Germinal center (tissue), 1 donor: ENCODE measurements around the gene PPP1R27.

Experiments
- DNase-seq: peaks from one replicate; pipeline ENCODE4 v3.0.0; 2012; ENCODE audit warnings: mixed read lengths, low spot score

The PPP1R27 gene, protein sequence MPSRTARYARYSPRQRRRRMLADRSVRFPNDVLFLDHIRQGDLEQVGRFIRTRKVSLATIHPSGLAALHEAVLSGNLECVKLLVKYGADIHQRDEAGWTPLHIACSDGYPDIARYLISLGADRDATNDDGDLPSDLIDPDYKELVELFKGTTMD

DNA sequence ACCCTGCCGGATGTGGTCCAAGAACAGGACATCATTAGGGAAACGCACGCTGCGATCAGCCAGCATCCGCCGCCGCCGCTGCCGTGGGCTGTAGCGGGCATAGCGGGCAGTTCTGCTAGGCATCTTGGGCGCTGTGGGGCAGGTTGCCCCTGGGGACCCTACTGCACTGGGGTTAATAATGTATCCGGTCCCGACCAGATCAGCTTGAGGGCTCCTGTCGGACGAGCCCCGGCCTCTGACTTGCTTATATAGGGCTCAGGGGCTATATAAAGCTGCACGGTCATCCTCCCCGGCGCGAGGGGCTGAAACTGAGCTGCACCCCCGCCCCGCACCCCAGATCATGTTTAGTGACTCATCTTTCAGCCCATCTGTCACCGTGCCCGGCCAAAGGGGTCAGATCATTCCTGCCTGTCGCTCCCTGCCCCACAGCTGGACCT lies at the start of gene PPP1R27:
TSS of gene PPP1R27 (minus strand) at position 220 of the 437 bp plus-strand sequence. CDS start at position 123, 97 bp downstream.
- no peak for DNase-seq

DNA sequence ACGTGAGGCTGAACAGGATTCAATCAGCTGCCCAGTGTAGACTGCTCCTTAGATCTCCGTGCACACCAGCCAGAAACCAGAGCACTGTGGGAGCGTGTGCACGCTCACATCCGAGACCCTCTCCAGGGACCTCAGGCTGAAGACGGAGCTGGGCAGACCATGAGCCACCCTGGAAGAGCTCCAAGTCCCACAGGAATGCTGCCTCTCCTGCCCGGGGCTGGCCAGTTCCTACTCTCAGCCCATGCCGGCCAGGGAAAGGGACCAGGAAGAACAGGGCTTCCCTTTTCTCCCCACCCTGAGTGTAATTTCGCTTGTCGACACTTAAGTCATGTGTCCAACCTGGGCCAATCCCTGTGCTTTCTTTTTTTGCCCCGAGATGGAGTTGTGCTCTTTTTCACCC lies 49.7 kb upstream of the PPP1R27 start:
- DNase-seq: no peak

DNA sequence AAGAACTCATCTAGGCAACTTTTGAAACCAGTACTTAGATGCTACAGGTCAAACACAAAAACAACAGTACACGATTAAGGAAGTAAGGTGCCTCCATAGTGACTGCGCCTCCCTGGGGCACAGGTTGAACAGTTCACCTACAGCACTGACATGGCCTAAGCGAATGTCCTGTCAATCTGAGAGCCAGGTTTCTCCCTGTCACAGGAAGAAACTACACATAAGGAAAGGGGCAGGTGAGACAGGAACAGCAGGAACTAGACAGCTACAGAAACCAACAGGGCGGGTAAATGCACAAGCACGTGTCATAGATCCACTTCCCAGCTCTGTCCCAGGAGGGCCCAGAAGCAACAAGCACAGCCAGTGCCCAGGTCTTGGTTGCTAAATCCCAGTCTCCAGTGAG lies 44.3 kb upstream of the PPP1R27 start:
- no peak for DNase-seq

DNA sequence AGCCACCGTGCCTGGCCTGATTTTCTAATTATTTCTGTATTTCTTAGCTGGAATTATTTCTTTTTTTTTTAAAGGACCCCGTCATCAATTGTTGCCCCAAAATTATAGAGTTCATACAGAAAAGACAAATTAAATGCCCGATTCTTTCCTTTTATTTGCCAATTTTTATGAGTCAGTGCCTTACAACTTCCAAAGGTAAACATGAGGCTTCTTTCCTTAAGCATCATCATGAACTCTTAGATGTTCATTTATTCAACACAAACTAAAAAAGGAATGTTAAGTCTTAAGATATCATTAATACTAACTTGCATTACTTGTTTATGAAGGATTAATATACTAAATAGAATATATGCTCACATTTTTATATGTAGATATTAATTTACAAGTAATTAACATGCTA lies 43.4 kb upstream of the PPP1R27 start:
- no peak for DNase-seq

DNA sequence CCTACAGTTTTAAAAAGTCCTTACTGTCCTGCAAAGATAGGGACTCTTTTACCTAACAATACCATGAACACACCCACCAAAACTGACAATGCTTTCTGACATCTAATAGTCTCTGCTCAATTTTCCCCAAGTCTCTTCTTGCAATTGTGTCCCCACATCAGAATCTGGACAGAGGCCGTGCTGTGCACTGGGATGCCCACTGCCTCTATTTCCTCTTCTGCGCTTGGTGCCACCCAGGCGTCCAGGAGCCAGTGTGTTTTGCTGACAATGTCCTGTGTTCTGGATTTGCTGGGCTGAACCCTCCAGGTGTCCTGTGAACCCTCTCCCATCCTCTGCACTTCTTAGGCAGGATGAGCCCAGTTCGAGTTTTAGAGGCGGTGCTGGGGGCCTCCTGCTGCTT lies 42.7 kb upstream of the PPP1R27 start:
- DNase-seq: no peak

DNA sequence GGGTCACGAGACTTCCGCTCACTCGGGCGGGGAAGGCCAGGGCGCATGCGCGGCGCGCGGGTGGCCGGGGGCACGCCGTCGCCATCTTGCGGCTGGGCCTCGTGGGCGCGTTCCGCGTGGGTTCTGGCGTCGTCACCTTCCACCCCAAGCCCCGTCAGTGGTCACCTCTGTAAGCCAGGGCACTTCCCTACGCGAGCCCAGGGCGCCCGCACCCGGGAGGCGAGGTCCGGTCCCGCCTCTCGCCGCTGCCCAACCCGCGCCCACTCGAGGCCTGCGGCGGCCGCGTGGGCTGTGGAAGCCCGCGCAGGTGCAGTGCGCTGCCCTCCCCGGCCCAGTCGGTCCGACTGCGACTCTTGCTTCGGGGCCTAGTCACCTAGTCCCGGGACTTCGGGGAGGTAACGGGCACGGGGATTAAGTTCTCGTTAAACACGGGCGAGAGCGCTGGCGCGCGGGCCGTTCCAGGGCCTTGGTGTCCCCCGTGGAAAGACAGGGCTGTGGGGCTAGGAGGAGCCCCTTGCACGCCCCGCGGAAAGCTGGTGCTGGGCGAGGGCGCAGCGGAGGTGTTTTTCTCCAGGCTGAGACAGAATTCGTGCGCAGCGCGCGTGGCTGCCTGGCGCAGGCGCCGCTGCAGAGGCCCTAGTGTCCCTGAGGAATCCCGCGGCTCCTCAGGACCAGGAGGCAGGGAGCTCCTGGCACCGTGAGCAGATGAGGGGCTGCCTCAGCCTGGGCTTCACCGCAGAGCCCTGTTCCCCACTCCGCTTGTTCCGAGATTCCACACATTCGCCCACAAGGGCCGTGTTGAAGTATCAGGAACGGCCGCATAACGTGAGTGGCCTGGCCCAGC lies 36.8 kb upstream of the PPP1R27 start:
- peak; percentile 96 for DNase-seq

DNA sequence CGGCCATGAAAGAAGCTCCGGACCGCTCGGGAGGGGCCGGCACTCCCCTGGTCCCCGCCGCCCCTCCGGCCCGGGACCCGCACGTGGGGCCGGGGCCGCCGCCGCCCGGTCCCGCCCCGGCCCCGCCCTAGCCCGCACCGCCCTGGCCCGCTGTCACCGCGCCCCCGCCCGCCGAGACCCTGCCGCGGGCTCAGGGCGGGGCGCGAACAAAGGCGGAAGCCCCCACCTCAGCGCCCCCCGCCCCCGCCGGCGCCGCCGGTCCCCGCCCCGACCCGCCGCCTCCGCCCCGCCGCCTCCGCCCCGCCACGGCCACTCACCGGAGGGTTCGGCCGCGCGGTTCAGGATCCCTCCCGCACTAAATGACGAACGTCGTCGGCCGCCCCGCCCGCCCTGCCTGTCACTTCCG lies 36.1 kb upstream of the PPP1R27 start, which contains the start of gene ARHGDIA:
TSS of gene ARHGDIA (minus strand) at position 357 of the 406 bp plus-strand sequence. CDS start 1,407 bp downstream, outside the sequence.
- DNase-seq: no peak

DNA sequence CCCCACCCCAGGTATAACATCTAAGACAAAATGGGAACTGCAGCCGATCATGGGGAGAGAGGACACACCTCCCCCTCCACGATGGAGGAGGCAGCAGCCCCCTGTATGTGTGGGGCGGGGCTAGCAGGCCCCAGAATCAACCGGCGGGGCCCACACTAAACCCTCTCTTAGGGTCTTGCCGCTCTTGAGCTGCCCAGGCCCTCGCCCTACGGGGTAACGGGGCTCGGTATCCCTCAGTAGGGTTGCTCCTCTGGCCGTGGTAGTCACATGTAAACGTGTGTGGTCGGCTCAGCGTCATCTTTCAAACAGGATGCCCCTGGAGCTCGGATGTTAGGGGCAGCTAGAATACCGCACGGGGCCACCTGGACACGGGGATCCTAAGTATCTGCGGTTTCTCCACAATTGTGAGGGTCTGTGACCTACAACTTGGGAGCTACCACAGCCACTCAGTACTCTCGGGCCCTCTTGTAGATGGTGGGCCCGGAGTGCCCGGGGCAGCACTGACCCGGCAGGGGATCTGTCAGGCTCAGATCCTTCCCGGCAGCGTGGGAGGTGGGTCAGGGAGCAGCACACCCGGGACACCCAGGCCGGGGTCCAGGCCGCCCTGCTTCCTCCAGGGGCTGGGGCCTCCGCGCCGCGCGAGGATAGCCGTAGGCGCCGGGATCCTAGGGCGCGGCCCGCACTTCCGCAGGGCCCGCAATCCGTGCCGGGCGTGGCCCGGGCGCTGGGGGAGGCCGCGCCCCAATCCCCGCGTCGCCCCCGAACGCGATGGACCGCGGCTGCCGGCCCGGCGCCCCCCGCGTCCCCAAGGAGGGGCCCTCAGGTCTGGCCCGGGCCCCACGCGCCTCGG lies 35.5 kb upstream of the PPP1R27 start:
- peak; percentile 55 for DNase-seq

DNA sequence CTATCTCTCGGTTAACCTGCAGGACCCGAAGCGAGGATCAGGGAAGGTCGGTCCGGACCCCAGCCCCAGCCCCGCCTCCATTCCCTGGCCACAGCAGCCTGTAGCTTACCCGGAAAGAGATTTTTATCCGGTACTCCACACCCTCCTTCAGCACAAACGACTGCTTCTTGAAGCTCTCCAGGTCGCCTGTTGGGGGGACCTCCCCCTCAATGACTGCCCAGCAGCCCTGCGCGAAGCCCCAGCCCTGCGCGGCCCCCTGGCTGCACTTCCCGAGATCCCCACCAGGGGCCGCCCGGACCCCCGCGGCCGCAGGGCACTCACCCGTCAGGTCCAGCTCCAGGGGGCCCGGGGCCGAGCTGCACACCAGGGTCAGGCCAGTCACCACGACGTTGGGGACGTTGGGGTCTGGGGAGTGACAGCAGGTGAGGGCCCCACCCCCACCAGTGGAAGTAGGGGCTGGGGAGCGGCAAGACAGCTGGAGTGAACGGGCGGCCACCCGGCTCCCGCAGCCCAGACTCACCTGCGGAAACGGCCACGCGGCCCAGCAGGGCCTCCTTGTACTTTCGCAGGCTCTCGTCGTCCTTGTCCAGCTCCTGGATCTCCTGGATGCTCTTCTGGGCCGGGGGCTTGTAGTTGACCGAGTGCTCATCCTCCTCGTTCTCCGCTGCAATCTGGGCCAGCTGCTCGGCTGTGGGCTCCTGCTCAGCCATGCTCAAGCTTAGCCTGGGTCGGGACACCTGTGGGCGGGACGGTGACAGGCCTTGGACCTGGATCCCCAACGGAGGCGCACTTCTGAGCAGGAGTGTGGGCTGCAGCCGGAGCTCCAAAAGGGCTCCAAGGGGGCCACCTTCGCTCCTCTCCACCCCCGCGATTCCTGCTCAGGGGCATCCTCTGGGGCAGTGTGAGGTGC lies 34.6 kb upstream of the PPP1R27 start:
- peak; percentile 76 for DNase-seq

DNA sequence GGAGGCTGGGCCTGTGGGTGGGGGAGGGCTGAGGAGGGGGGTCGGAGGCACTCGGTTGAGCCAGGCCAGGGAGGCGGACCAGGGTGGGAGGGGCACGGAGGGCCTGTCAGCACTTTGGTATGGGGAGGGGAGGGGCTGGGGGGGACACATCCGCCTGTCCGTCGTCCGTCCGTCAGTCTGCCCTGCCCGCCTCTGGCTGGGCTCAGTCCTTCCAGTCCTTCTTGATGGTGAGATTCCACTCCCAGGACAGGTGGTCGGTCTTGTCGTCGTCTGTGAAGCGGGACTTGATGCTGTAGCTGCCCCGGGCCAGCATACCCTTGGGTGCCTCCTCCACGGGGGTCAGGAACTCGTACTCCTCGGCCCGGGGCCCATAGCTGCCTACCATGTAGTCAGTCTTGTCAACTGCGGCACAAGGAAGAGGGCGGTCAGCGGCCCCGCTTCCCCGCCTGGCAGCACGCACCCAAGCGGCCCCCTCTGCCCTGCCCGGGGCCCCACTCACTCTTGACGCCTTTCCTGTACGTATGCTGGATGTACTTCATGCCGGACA lies 33.9 kb upstream of the PPP1R27 start:
- no peak for DNase-seq

DNA sequence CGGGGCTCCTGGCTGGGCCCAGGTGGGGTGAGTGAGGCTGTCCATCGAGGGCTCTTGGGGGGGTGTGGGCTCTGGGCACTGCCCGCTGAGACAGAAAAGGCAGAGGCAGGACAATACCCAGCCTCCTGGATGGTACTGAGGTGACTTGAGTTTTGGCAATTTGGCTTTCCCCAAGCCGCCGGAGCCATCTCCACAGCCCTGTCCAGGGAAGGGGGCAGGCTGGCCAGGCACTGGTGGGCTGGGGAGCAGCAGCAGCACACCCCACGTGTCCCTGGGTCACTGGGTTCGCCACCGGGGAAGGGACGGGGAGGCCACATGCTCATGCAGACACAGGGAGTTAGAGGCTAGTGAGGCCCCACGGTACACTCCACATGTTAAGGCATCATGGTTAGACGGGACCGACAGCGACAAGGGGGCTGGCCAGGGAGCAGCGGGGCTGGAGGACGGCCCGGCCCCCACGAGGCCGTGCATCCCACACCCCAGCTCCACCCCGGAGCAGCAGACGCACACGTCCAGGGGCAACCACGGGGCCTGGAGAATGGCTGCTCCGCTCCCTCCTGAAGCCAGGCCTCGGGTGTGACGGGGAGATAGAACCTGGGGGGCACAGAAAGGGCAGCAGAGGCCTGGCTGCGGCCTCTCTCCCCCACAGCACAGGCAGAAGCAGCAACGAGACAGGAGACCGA lies 33.3 kb upstream of the PPP1R27 start:
- no peak for DNase-seq

DNA sequence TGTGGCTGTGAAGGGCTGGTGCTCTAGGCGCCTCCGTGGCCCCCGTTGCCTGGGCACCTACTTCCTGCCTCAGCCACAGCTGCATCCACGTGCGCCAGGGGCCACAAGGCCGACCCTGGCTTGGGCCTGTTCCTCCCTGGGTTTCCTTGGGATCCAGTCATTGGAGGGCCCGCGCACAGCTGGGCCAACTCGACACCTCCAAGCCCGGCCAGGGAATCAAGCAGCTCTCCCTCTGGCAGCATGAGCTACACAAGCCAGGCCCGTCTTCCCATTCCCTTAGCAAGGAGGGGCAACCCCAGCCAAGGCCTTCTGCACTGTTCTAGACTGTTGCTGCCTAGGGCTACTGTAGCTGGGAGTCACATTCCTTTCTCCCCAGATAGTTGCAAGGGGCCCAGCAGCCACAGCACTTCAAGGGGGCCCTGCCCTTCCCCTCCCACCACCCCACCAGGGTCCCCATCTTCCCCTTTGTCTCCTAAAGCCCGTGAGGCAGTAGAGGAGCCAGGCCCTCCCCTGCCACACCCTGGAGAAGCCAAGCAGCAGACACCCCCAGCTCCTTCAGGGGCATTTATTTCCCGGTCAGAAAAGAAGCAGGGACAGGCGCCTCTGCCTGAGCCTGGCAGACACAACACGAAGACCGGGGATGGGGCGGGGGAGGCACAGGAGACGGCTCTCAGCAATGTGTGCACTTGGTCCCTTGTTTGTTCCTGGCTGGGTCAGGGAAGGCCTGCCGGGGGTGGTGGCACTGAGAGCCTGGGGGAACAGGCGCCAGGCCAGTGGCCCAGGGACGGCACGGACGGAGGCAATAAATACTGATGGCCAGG lies 32.5 kb upstream of the PPP1R27 start:
- DNase-seq: no peak

DNA sequence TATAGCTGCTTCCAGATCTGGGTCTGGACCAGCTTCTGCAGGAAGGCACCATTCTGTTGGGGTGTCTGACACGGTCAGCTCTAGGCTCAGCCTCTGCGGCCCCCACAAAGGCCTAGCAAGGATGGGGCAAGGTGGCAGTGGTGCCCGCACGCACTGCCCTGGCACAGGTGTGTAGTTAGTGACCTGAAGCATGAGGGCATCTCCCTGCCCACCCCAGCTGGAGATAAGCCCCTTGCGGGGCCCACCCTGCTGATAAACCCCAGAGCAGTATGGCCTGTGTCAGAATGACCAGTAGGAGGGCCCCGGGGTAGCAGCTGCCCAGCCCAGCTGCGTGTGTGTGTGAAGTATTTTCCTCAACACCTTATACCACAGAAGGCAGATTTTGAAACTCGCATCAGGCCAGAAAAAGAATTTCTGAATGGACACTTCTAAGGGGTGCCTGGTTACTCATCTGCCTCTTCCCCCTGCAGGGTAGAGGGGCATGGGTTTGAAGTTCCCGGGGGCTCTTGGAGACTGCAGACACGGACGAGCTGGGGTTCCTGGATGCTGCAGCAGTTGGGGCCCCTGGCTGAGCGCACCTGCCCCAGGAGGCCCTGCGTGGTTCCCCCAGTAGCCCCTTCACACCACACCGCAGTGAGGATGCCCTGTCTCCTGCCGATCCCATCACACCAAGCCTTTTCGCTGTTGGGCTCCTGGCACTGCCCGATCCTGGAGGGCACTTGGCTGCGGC lies 31.8 kb upstream of the PPP1R27 start:
- DNase-seq: no peak

DNA sequence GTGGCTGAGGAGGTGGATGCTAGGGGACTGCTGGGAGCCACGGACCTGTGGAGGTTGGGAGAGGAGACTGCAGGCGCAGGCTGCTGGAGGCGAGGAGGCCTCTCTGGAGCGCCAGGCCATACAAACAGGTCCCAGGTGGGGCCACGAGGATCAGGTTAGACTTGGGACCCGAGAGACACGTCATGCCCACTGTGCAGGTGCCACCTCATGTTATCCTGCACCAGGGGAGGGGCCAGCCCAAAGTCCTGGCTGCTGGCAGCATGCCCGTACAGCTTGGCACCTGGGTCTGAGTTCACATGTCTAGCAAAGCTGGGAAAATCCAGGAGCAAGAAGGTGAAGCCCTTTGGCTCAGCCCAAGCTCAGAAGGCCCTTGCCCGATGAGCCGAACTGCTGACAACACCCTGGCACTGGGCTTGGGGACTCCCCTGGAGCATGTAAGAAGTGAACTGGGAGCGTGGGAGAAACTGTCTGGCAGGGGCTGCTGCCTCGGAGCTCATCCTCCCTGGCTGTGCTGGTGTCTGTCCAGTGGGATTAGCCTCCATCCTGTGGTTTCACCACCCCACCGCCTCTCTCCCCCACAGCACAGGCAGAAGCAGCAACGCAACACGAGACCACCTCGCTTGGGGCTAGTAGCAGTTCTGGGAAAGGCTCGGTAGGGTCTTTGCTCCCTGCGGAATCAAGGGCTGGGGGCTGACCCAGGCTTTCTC lies 31.0 kb upstream of the PPP1R27 start:
- no peak for DNase-seq

DNA sequence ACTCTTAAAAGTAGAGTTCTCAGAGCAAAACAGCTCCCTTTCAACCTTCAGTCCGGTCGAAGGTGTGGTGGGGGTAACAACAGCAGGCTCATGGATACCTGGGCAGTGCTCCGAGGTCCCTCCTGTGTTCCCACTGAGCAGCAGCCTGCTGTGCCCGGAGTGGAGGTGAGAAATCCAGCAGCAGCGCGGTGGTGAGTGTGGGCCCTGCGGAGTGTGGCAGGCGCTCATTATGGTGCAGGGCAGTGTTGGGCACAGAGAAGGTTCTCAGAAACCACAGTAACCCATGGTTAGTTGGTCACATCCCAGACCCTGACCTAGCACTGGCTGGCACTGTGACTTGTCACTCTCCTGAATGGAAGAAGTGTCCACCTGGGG lies 30.5 kb upstream of the PPP1R27 start:
- DNase-seq: no peak

DNA sequence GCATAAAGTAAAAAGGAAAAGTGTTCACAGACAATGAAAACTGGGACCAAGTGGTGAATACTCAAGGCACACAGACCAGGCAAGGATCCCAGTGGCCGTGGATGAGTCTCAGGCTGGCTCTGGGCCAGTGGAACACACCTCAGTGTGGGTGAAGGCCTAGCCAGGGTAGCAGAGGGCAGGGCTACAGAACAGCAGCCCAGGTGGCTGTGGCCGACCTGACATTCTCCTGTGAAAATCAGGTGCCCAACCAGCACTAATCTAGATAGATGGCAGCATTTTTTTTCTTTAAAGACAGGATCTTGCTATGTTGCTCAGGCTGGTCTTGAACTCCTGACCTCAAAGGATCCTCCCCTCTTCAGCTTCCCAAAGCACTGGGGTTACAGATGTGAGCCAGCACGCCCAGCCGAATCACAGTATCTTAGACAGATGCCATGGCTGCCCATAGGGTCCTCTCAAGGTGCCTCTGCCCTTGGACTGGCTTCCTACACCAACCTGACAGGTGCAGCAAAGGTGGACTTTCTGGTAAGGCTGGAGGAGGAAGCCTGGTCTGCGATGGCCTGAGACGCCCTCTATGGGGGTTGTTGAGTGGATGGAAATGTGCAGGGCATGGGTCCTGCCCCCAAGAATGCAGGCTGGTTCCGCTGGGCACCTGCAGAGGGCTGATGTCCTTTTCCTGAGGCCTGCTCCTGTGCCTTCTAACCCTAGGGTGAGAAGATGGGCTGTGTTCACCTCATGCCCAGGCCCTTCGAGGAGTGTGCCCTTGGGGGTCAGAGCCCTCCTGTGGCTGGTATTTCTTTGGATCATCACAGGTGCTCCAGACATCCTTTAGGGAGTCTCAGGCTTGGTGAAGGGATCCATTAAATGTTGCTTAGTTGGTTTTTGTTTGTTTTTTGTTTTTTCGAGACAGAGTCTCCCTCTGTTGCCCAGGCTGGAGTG lies 29.3 kb upstream of the PPP1R27 start:
- DNase-seq: no peak

DNA sequence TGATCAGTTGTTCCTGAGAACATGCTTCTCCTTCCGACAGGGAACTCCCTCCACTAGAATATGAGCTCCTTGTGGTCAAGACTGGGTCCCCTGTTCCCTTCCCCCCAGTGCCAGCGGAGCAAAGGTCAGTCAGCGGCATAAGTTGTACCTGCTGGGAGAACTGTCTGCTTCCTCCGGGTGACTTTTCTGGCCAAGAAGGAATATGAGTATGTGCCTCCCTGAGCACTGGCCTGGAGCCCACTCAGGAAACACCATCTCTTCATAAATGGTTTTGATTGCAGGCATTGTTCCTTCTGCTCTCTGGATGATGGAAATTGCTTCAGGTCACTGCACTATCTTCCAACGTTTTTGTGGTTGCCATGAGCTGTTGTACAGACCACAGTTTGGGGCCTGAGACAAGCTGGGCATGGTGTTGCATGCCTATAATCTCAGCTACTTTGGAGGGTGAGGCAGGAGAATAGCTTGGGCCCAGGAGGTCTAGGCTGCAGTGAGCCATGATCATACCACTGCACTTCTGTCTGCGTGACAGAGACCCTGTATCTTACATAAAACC lies 28.3 kb upstream of the PPP1R27 start:
- no peak for DNase-seq
